H54 (cell line): ENCODE measurements around the gene CCKAR.
A peak's percentile ranks its signal among the peaks of the same experiment; 100 is the strongest.
"Not testable (repeated sequence)": the region's sequence is repeated elsewhere in the genome, so short reads cannot be mapped to it uniquely, and the experiment has no call there.

Experiments used
- DNase-seq: peaks from one replicate; pipeline ENCODE4 v3.0.0; 2011; ENCODE audit warnings: low spot score, mixed read lengths; ENCODE audit not compliant: insufficient read length
- FAIRE-seq: peaks from 3 replicates; lab custom pipeline; 2011; peaks lifted over from hg19 to GRCh38; lab: Jason Lieb, UNC
- POLR2A ChIP-seq: IDR thresholded peaks from 2 replicates; pipeline ENCODE4 v1.6.1; 2011; ENCODE audit warnings: low read depth, mild to moderate bottlenecking, low read length

The CCKAR gene

GRCh38 chr4:26507286-26507685 lies 17.0 kb upstream of the CCKAR start:
- FAIRE-seq (no peak), DNase-seq (no peak)
- TF ChIP-seq POLR2A = no peak

DNA sequence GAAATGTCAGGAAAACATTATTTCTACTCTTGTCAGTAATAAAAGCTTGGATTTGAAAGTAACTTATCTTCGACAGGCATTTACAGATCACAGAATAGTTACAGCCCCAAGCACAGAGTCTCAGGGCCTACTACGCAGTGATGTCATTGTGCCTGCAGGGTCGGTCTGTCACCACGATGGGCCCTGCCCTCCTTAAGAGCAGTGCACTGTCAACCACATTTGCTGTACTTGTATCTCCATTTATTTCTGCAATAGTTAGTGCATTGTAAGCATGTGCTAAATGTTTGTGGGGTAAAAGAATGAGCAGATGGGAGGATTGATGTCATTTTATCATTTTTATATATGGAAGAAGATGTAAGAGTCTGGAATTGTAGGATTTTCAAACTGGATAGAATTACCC lies 13.6 kb upstream of the CCKAR start:
- DNase-seq (no peak), FAIRE-seq (no peak)
- no peak for TF ChIP-seq POLR2A

- FAIRE-seq = no peak
- no peak for TF ChIP-seq POLR2A
These were observed 13.1 kb upstream of the CCKAR start for GRCh38 chr4:26503427-26503826.

GRCh38 chr4:26500565-26500999 lies 10.3 kb upstream of the CCKAR start:
- DNase-seq = peak; percentile 26
- FAIRE-seq = not testable (repeated sequence)

More at GRCh38 chr4:26503427-26503826, 13.1 kb upstream of the CCKAR start:
- no peak for DNase-seq

- no peak for DNase-seq
- no peak for TF ChIP-seq POLR2A
- no peak for FAIRE-seq
These were observed 6.0 kb upstream of the CCKAR start for GRCh38 chr4:26496207-26496783.

DNA sequence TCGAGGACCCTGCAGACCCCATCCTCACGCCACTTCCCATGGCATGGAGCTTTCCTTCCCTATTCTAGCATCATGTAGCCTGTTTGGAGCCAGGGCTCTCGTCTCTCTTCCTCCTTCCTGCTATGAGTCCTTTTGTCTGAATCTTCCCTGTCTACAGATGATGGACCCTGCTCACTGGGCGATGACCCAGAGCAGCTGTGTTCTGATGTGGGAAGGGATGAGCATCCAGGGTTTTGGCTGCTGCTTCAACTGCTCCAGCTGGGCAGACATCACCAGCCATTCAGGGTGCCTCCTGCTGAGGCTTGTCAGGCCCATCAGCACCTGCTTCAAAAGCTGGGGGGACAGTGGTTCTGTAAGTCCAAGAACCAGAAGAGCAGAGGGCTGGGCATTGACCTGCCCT lies 3.2 kb upstream of the CCKAR start:
- FAIRE-seq (no peak), DNase-seq (no peak)
- TF ChIP-seq POLR2A = no peak

DNA sequence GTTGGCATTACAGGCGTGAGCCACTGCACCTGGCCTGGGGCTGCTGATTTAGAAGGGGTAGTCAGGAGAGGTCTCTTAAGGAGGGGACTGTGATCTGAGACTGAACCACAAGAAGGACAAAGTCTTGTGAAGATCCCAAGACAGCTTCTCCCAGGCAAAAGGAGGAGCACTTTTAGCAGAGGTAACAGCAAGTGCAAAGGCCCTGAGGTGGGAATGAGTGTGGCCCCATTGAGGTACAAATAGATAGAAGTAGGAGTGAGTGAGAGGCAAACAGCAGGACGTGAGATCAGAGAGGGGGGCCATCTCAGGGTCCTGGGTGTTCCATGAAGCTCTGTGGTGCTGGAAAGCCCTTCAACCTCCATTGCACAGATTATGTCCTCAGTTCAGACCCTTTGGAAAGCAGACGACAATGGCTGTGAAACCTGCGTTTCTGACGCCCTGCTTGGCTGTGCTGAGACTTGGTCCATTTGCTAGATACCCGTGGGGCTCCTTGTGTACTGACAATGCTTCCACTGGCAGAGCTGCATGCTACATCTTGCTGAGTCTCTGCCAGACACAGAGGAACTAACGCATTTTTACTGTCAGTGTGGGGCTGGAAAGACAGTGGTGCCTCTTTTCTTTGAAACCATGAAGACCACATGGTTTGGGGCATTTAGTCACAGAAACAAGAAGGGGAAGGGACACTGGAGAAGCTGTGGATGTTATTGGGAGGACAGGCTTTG lies 1.3 kb upstream of the CCKAR start:
- DNase-seq (no peak), FAIRE-seq (no peak)
- TF ChIP-seq POLR2A = no peak

GRCh38 chr4:26490960-26491284 lies 638 bp upstream of the CCKAR start:
- TF ChIP-seq POLR2A = no peak
- DNase-seq (no peak), FAIRE-seq (no peak)

GRCh38 chr4:26489101-26489985 lies 941 bp downstream of the CCKAR start:
- no peak for DNase-seq
- TF ChIP-seq POLR2A = no peak
- no peak for FAIRE-seq

DNA sequence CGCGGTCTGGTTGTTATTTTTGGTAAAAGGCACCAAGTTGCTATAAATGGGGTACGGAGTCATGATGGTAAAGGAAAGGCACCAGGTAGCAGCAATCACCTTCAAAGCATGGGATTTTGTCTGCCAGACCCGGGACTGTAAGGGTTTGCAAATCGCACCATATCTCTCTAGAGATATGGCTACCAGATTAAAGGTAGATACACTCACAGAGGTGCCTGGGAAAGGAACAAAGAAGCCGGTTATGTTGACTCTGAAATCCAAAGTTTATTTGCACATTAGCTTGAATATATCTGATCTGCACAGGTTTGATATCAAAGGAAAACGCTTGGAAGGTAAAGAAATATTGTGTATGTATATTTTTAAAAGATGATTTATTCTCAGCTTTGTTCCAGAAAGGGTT lies 4.6 kb downstream of the CCKAR start:
- FAIRE-seq (no peak), DNase-seq (no peak)
- TF ChIP-seq POLR2A = no peak

DNA sequence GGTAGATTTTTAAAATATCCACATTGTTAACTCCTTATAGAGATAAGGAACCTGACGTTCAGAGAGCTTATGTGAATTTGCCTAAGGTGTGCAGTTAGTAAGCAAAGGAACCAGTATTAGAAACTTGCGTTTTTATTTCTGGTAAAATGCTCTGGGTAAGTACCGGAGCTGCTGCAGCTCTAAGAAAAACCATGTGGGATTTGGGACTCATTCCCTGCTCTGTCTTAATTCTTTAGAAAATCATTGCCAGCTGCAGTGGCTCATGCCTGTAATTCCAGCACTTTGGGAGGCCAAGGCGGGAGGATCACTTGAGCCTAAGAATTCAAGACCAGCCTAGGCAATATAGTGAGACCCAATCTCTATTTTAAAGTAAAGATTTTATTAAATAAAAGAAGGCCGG lies 5.8 kb downstream of the CCKAR start:
- DNase-seq = no peak
- no peak for TF ChIP-seq POLR2A
- no peak for FAIRE-seq

GRCh38 chr4:26484032-26484515 lies 6.2 kb downstream of the CCKAR start:
- no peak for DNase-seq
- TF ChIP-seq POLR2A = no peak
- FAIRE-seq = no peak

DNA sequence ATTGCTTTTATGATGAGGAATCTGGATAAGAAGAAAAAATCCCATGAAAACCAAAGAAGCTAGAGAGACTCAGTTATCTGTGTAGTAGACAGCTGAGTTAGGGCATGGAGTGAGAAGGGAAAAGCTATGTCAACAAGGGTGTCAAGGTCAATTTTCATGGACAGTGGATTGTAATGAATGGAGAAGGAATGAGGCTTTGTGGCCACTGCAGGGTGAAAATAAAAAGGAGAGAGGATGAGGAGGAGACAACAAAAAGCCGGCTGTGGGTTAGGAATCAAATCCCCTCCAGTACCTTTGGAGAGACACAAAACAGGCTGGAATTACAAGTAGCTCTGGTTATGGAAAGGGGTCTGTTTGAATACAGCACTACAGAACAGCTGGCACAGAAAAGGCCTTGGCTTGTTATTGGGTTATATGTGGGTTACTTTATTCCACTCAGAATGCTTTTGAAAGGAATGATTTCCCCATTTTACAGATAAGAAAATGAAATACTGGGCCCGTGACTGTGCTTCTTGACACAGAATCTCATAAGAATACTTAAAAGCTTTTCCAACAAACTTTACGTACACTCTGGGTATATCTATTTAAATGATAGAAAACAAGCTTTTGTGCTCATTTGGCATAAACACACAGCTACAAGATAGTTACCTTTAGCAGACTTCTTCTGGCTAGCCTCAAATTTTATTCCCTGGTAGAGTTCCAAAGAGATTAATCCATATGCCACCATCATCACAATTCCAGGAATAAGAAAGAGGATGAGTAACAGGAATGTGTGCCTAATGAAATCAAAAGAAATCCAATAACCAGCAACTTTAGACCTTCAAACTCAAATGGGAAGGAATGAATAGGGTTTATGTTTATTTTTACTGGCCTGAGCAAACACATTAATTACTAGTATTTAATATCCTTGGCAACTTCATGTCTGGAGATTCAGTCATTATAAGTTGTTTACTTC lies 7.5 kb downstream of the CCKAR start:
- no peak for TF ChIP-seq POLR2A
- DNase-seq = no peak
- FAIRE-seq = no peak
